GM23338 (cell line): ENCODE data around the gene MIDN. TPM values are rescaled to one million over a fixed set of nuclear protein-coding genes. Genes with fewer than 3 reads are reported as not detected.

ENCODE experiments used
- ATAC-seq: fragments of 200-7000 bp; cut with Tn5 transposase; 3 replicates; pipeline ENCODE4 v1.9.1; 2020
- DNase-seq: peaks from one replicate; pipeline ENCODE4 v3.0.0-alpha.2; 2015; ENCODE audit warnings: low spot score
- H2AFZ ChIP-seq: fragments of 200-600 bp; sonication (generic); 2 replicates; pipeline ENCODE4 v1.8.0; 2016; ENCODE audit warnings: antibody characterized with exemption, mild to moderate bottlenecking, moderate library complexity
- H3F3A ChIP-seq: fragments of 200-600 bp; sonication (generic); replicated peaks from 2 replicates; pipeline ENCODE4 v1.8.0; 2017; ENCODE audit warnings: antibody characterized with exemption, mixed run types, low read depth
- H3K27ac ChIP-seq: fragments of 200-600 bp; sonication (generic); 2 replicates; pipeline ENCODE4 v1.6.1; 2016; ENCODE audit warnings: low read depth
- H3K27me3 ChIP-seq: fragments of 200-600 bp; sonication (generic); 2 replicates; pipeline ENCODE4 v1.8.0; 2016; ENCODE audit warnings: mild to moderate bottlenecking, mixed run types, moderate library complexity; ENCODE audit not compliant: insufficient read depth
- H3K36me3 ChIP-seq: fragments of 200-600 bp; sonication (generic); 2 replicates; pipeline ENCODE4 v1.8.0; 2016; ENCODE audit warnings: mild to moderate bottlenecking; ENCODE audit not compliant: insufficient read depth
- H3K4me1 ChIP-seq: fragments of 200-600 bp; sonication (generic); 2 replicates; pipeline ENCODE4 v1.8.0; 2016; ENCODE audit warnings: mild to moderate bottlenecking, moderate library complexity; ENCODE audit not compliant: insufficient read depth
- H3K4me2 ChIP-seq: fragments of 200-600 bp; sonication (generic); 2 replicates; pipeline ENCODE4 v1.7.1; 2017; ENCODE audit warnings: mixed run types
- H3K4me3 ChIP-seq: fragments of 200-600 bp; sonication (generic); 2 replicates; pipeline ENCODE4 v1.6.1; 2016; ENCODE audit warnings: mixed run types
- H3K79me2 ChIP-seq: fragments of 200-600 bp; sonication (generic); replicated peaks from 2 replicates; pipeline ENCODE4 v1.8.0; 2017; ENCODE audit warnings: mild to moderate bottlenecking; ENCODE audit not compliant: insufficient read depth
- H3K9me2 ChIP-seq: fragments of 200-600 bp; sonication (generic); 2 replicates; pipeline ENCODE4 v1.8.0; 2017; ENCODE audit not compliant: insufficient read depth
- H4K20me1 ChIP-seq: fragments of 200-600 bp; sonication (generic); replicated peaks from 2 replicates; pipeline ENCODE4 v1.8.0; 2017; ENCODE audit warnings: mild to moderate bottlenecking; ENCODE audit not compliant: insufficient read depth
- H3K27ac Mint-ChIP-seq: 2 replicates; pipeline ENCODE4 v1.8.0; 2020; ENCODE audit warnings: inconsistent platforms, mild to moderate bottlenecking, moderate library complexity, mixed read lengths
- H3K27me3 Mint-ChIP-seq: 3 replicates; pipeline ENCODE4 v1.8.0; 2022; ENCODE audit warnings: low read depth, mild to moderate bottlenecking, moderate library complexity, mixed read lengths, inconsistent platforms; ENCODE audit not compliant: insufficient read depth, poor library complexity
- H3K36me3 Mint-ChIP-seq: 3 replicates; pipeline ENCODE4 v1.8.0; 2021; ENCODE audit warnings: low read depth, mild to moderate bottlenecking, inconsistent platforms, moderate library complexity, mixed read lengths
- H3K4me1 Mint-ChIP-seq: 3 replicates; pipeline ENCODE4 v1.8.0; 2020; ENCODE audit warnings: mild to moderate bottlenecking, inconsistent platforms, mixed read lengths
- H3K4me3 Mint-ChIP-seq: 3 replicates; pipeline ENCODE4 v1.8.0; 2021; ENCODE audit warnings: moderate library complexity, mild to moderate bottlenecking, inconsistent platforms, mixed read lengths
- H3K9me3 Mint-ChIP-seq: 3 replicates; pipeline ENCODE4 v1.8.0; 2020; ENCODE audit warnings: moderate library complexity, mild to moderate bottlenecking, inconsistent platforms, mixed read lengths
- CREB1 ChIP-seq: fragments of 250-450 bp; sonication (Bioruptor Pico); IDR thresholded peaks from 2 replicates; pipeline ENCODE4 v1.5.0; 2020; ENCODE audit warnings: low read depth, mild to moderate bottlenecking, moderate library complexity
- EZH2 ChIP-seq: fragments of 200-600 bp; sonication (generic); IDR thresholded peaks from one replicate; pipeline ENCODE4 v1.8.0; 2017; ENCODE audit warnings: antibody characterized with exemption, mild to moderate bottlenecking, low read depth; ENCODE audit not compliant: unreplicated experiment
- EZH2phosphoT487 ChIP-seq: fragments of 200-600 bp; sonication (generic); IDR thresholded peaks from one replicate; pipeline ENCODE4 v1.8.1; 2018; ENCODE audit warnings: antibody characterized with exemption; ENCODE audit not compliant: unreplicated experiment
- JUNB ChIP-seq: IDR thresholded peaks from one replicate; pipeline ENCODE4 v1.6.1; 2016; ENCODE audit warnings: antibody characterized with exemption; ENCODE audit not compliant: unreplicated experiment
- NANOG ChIP-seq: IDR thresholded peaks from 2 replicates; pipeline ENCODE4 v1.6.1; 2016; ENCODE audit warnings: antibody characterized with exemption, borderline replicate concordance
- POLR2AphosphoS5 ChIP-seq: IDR thresholded peaks from 2 replicates; pipeline ENCODE4 v1.6.1; 2016; ENCODE audit warnings: antibody characterized with exemption, low read depth
- REST ChIP-seq: IDR thresholded peaks from one replicate; pipeline ENCODE4 v1.6.1; 2018; ENCODE audit warnings: antibody characterized with exemption; ENCODE audit not compliant: unreplicated experiment
- STAT1 ChIP-seq: IDR thresholded peaks from one replicate; pipeline ENCODE4 v1.6.1; 2016; ENCODE audit warnings: antibody characterized with exemption; ENCODE audit not compliant: unreplicated experiment
- ZNF462 ChIP-seq: fragments of 250-450 bp; sonication (Bioruptor Pico); IDR thresholded peaks from 2 replicates; pipeline ENCODE4 v1.5.0; 2020; ENCODE audit warnings: mild to moderate bottlenecking, moderate library complexity
- polyA plus RNA-seq: library from polyadenylated mRNA; unstranded; fragments of >200 nt; fragmentation: Nextera tagmentation; extraction: Ambion mirVana; gene quantifications from 2 replicates; pipeline ENCODE4 v1.2.1, GENCODE V29; 2016
- total RNA-seq: library from RNA; depleted of rRNA; stranded (reverse); fragments of >200 nt; shearing (Covaris generic); gene quantifications from 2 replicates; pipeline ENCODE4 v1.2.3, GENCODE V29; 2014

Gene MIDN
- total and polyA plus RNA-seq, 2 experiments from 2014 or later, result 28.6 to 113 TPM

GRCh38 chr19:1237754-1238368 is 10.5 kb upstream of the MIDN start, which contains the start of gene CBARP:
Gene CBARP, minus strand, starts transcription at chr19:1238005. Its CDS starts 1,905 bp downstream, at chr19:1236100.
- Histone ChIP-seq H3K4me2 (peak within 1 kb of the TSS; percentile 90), H3K36me3 (no peaks in the 10 kb centered on the region), H3K4me3 (peak within 1 kb of the TSS; percentile 83), H4K20me1 (0 out of 2 replicates have a peak, but pooled peaks cover 1% of the 10 kb centered on the region), H2AFZ (no peak within 1 kb of the TSS), H3F3A (peaks cover 24% of the 10 kb centered on the region), H3K27me3 (no peaks in the 10 kb centered on the region), H3K27ac (no peak within 1 kb of the TSS), H3K79me2 (peaks cover 3% of the 10 kb centered on the region), H3K4me1 (peaks cover 12% of the 10 kb centered on the region; the same call in 1 of the 2 replicates), H3K9me2 (no peaks in the 10 kb centered on the region)
- ATAC-seq (peak; percentile 7), DNase-seq (no peak)
- TF ChIP-seq NANOG, result no peak
- no peaks in the 10 kb centered on the region for H3K36me3 Mint-ChIP-seq
- H3K9me3 Mint-ChIP-seq, result no peaks in the 10 kb centered on the region; the same call in 2 of the 3 replicates
- H3K4me1 Mint-ChIP-seq, result peaks cover 17% of the 10 kb centered on the region
- no peak within 1 kb of the TSS for H3K27ac Mint-ChIP-seq
- H3K4me3 Mint-ChIP-seq, result peak within 1 kb of the TSS; percentile 79
- H3K27me3 Mint-ChIP-seq, result peaks cover 6% of the 10 kb centered on the region

DNA sequence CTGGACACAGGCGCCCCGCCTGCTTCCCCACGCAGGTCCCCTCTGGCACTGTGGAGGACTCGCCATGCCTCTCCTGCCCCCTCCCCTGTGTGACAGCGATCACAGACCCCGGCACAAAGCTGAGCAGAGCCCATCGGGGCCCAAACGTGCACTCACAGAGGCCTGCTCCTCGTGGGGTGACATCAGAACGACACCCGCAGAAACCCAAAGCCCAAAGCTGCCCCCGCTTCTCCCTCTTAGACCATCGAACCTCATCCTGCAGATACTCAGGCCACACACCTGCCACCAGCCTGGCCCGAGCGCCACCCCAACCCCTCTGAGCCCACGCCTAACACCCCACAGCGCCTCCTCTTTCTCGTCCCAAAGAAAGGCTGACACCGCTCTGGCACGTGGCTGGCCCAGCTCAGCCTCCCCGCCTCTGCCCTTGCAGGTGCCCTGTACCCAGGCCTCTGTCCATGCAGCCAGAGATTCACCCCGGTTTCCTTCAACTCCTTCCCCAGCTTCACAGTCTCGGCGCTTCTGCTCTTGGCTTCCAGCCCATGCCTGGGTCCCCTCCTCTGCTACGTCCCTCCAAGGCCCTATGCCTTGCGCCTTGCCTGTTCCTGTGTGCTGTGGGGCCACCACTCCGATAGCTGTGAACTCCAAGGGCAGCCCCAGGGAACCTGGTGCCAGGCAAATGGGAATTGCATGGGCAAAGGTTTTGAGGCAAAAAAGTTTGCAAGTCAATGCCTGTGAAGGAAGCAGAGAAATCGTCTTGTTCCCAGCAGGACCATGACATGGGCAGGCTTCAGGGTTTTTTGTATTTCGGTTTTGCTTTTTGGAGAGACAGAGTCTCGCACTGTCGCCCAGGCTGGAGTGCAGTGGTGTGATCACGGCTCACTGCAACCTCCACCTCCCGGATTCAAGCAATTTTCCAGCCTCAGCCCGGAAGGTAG is 9.7 kb upstream of the MIDN start:
- no peak overlapping the region for H2AFZ ChIP-seq
- no peak for DNase-seq
- 0 out of 2 replicates have a peak overlapping the region, but pooled peaks have one; percentile 32 for H3K27ac ChIP-seq
- TF ChIP-seq STAT1 (no peak), JUNB (no peak), CREB1 (CRISPR knock-in tag) (no peak), REST (no peak), ZNF462 (no peak), EZH2 (no peak), EZH2phosphoT487 (no peak), POLR2AphosphoS5 (no peak)

More for the DNA sequence above, 9.7 kb upstream of the MIDN start:
- Mint-ChIP-seq H3K4me1 (peaks cover 17% of the 10 kb centered on the region), H3K36me3 (no peaks in the 10 kb centered on the region), H3K9me3 (no peaks in the 10 kb centered on the region; the same call in 2 of the 3 replicates), H3K27me3 (peaks cover 8% of the 10 kb centered on the region), H3K27ac (no peak overlapping the region), H3K4me3 (peak overlapping the region; percentile 79)
- peaks cover 3% of the 10 kb centered on the region; the same call in 1 of the 2 replicates for H4K20me1 ChIP-seq
- peaks cover 12% of the 10 kb centered on the region; the same call in 1 of the 2 replicates for H3K4me1 ChIP-seq
- ATAC-seq, result no peak; the same call in 2 of the 3 replicates
- no peaks in the 10 kb centered on the region for H3K9me2 ChIP-seq
- H3K36me3 ChIP-seq, result no peaks in the 10 kb centered on the region
- H3K79me2 ChIP-seq, result peaks cover 7% of the 10 kb centered on the region
- H3K4me3 ChIP-seq, result peak overlapping the region; percentile 57
- peaks cover 31% of the 10 kb centered on the region for H3F3A ChIP-seq
- H3K27me3 ChIP-seq, result no peaks in the 10 kb centered on the region
- peak overlapping the region; percentile 78 for H3K4me2 ChIP-seq
